ENCODE data around the gene CIC. TPM values are rescaled to one million over a fixed set of nuclear protein-coding genes. Genes with fewer than 3 reads are reported as not detected.
A peak's percentile ranks its signal among the peaks of the same experiment; 100 is the strongest.

Gene CIC
- polyA plus RNA-seq (ENCODE audit: insufficient read length), result 44.8 TPM

GRCh38 chr19:42268704-42269477 lies at the start of gene CIC:
Gene CIC, plus strand, starts transcription at chr19:42269252. Its CDS starts 2,532 bp downstream, at chr19:42271784.
- peak; percentile 100 for DNase-seq

DNA sequence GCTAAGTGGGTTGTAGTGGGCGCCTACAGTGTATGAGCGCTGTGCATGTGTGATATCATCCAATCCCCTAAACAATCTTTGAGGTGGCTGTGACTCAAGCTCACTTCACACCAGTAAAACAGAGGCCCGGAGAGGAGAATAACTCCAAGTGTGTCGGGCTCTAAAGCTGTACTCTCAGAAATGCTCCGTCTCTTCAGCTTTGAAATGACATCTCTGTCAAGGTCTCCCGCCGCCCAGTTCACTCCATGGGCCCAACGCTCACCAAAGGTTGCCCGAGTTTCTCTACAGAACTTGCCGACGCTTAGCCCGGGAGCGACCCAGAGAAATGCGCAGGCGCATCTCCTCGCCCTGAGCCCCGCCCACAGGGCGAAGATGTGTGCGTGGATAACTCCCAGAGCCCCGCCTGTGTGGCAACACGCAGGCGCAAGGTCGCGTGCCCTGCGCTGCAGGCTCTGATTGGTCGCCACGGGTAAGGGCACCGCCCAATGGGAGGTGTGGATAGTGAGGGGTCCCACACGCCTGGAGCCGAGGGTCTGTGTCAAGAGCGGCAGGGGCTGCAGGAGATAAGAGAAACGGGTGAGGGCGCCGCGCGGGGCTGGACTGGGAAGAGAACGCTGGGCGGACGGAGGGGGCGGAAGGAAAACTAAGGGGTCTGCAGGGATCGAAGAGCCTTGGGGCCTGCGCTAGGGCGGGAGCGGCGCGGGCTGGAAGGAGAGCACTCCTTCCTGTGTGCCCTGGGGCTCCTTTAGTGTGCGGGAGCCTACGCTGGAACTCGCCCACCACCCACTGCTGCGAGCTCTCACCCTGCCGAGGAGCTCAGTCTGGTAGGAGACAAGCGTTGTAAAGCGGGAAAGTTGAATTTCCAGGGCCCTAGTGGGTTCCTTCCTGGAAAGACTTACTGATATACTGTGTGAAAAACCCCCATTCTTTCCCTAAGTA lies 49.0 kb upstream of the CIC start, which contains the start of gene ZNF526:
ZNF526 (plus strand) TSS at position 501 of the 939 bp plus-strand sequence. CDS start 4,092 bp downstream, outside the sequence.
- DNase-seq, result peak; percentile 99

GRCh38 chr19:42220751-42221097 lies 48.3 kb upstream of the CIC start:
- no peak for DNase-seq

GRCh38 chr19:42224940-42225717 lies 43.9 kb upstream of the CIC start:
- DNase-seq, result no peak

- no peak for DNase-seq
These were observed 43.2 kb upstream of the CIC start for GRCh38 chr19:42225718-42226292.

DNA sequence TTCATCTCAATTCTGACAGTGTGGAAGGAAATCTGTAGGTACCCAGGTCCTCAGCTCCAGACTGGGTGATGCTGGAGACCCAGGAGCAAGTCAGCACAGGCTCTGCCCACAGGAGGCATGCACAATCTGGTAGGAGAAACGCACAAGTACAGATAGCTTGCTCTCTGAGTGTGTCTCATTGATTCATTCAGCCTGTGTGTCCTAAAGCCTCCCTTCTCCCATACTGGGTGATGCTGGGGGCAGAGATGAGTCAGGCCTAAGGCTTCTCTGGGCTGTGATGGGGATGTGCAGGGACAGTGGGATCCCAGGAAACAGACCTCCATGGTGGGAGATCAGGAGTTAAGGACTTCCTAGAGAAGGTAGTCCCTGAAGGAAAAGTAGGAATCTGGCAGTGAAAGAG lies 42.2 kb upstream of the CIC start:
- no peak for DNase-seq

GRCh38 chr19:42228641-42229040 lies 40.4 kb upstream of the CIC start:
- no peak for DNase-seq

- no peak for DNase-seq
These were observed 39.7 kb upstream of the CIC start for GRCh38 chr19:42229301-42229854.

DNA sequence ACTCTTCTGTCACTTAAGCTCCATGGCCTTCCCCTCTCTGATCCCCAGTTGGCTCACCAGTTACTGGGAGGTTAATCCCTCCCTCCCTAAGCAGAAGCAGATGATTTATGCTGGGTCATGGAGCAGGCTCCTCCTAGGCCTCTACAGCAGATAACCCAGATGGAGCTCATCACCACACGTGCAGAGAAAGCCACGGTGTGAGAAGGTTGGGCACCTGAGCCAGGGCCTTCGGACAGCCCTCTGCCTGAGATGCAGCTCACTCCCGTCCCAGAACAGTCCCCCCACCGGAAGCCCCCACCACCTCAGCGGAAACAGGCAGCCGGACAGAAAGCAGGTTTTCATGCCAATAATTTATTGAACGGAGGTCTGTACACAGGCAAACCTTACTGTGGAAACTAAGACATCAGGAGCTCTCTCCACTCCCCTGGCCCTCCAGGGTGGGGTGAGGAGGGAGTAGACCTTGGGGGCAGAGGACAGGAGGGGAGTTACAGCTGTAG lies 39.1 kb upstream of the CIC start:
- DNase-seq, result no peak

GRCh38 chr19:42230571-42230970 lies 38.5 kb upstream of the CIC start:
- DNase-seq, result no peak

DNA sequence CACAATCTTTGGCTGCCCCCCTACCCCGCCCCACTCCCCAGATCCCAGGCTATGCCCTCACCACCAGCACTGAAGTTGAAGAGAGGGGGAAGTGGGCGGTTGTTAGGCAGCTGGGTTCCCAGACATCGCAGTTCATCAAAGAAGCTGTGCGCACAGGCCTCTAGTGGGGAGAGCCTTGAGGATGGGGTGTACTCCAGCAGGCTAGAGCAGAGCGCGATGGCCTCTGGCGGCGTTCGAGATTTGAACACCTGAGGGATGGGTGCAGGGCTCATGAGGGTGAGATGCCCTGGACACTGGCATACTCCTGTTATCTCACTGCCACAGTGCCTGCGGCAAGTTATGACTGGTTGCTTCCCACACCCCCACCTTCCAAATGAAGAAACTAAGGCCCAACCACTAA lies 36.6 kb upstream of the CIC start:
- DNase-seq, result no peak

GRCh38 chr19:42233106-42233505 lies 35.9 kb upstream of the CIC start:
- DNase-seq, result no peak

DNA sequence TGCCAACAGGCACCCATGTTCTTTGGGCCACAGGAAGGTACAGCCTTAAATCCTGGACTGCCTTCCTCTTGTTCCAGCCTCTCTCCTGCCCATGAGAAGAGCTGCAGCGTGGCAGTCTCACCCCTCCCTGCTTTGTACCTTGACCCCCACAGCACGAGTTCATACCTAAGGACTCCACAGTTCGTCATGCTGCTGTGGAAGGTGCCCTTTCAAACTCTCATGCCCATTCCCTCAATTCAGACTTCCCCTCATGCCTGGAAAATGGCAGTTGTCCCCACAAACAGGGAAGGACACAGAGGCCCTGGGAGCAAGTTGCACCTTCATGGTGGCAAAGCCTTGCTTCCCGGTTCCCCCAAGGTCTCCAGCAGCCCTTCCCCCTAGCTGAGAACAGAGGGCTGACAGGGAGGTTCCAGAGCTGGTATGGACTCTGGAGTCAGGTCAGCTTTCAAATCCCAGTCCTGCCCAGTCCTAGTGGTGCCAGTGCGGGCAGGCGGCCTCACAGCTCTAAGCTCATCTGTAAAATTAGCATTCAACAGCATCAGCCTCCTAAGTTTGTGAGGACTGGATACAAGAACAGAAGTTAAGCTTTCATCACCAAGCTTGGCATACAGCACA lies 35.3 kb upstream of the CIC start:
- no peak for DNase-seq

DNA sequence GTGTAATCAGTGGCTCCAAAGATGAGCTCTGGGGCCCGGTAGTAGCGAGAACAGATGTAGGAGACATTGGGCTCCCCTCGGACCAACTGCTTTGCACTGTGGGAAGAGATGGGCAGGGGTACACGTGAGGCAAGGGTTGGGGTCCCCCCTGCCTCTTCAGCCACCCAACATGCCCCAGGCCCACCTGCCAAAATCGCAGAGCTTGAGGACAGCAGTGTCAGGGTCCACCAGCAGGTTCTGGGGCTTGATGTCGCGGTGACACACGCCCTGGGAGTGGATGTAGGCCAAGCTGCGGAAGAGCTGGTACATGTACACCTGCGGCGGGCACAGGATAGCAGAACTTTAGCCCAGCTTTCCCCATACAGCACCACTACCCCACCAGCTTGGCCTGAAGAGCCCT lies 34.7 kb upstream of the CIC start:
- no peak for DNase-seq

GRCh38 chr19:42235181-42235580 lies 33.9 kb upstream of the CIC start:
- DNase-seq, result no peak

GRCh38 chr19:42239544-42240220 lies 29.4 kb upstream of the CIC start:
- DNase-seq, result no peak

GRCh38 chr19:42241279-42241678 lies 27.8 kb upstream of the CIC start:
- DNase-seq, result no peak

DNA sequence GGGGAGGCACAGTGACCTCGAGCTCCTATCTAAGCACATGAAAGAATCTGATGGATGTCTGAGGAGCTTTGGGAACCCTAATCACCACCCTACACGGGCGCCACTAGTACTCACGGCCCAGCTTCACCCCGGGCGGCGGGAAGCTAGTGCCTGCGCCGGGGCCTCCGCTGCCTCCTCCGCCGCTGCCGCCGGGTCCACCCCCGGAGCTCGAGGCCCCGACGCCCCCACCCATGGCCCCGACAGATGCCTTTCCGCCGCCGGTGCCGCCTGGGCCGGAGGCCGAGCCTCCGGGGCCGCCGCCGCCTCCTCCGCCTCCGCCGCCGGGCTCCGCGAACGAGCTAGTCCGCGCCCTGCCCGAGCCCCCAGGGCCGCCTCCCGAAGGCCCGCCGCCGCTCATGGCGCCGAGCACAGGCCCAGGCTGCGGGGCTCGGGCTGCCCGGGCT lies 27.0 kb upstream of the CIC start:
- no peak for DNase-seq

DNA sequence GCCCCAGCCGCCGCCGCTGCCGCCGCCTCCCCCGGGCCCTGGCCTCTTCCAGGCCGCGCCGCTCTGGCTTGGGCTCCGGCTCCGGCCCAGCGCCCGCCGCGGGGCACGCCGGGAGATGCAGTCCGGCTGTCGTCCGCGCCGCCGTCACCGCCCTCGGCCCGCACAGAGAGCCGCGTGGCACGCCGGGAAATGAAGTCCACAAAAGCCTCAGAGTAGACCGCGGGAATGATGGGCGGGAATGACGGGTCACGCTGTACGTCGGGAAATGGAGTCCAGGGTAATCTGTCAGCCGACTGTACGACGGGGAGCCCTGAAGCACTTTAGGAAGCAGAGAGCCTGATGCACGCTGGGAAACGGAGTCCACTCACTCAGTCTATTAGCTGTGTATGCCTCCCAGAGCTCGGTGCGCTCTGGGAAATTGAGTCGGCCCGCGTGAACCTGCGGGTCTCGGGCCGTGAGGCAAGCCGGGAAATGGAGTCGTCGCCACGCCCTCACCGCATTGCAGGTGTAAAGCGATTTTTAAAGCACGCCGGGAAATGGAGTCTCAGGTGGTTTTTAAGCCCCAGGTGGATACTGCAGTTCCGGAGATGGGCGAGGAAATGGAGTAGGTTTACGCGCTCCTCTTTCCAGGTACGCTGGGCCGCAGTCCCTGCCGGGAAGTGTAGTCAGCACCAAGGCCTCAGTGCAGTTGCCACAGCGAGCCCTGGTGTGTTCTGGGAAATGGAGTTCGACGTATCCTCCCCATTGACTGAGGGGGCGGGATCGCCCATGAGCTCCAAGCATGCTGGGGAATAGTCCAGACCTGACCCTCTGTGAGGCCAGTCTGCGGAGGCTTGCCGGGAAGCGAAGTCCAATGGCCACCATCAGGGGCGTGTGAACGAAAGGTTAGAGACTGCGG lies 26.3 kb upstream of the CIC start, which contains the start of gene GSK3A:
GSK3A (minus strand) TSS at position 91 of the 898 bp plus-strand sequence. CDS start 137 bp downstream, outside the sequence.
- DNase-seq, result peak; percentile 100
